IgD-negative memory B cell (primary cell): ENCODE measurements around the gene STMN3. TPM values are rescaled to one million over a fixed set of nuclear protein-coding genes. Genes with fewer than 3 reads are reported as not detected.

Experiments
- H3K27ac Mint-ChIP-seq, 3 donors: one replicate each; pipeline ENCODE4 v1.8.0; 2020 to 2022; ENCODE audit warnings: mild to moderate bottlenecking in 3 of 3, mixed read lengths in 3 of 3, moderate library complexity in 1 of 3
- H3K27me3 Mint-ChIP-seq: one replicate; pipeline ENCODE4 v1.8.0; 2021; ENCODE audit warnings: mixed read lengths
- H3K36me3 Mint-ChIP-seq: one replicate; pipeline ENCODE4 v1.8.0; 2020; ENCODE audit warnings: mild to moderate bottlenecking, mixed read lengths
- H3K4me1 Mint-ChIP-seq, 3 donors: one replicate each; pipeline ENCODE4 v1.8.0; 2020 to 2022; ENCODE audit warnings: mixed read lengths in 3 of 3, mild to moderate bottlenecking in 1 of 3
- H3K4me3 Mint-ChIP-seq, 4 donors: one replicate each; pipeline ENCODE4 v1.8.0; 2020 to 2022; ENCODE audit warnings: mild to moderate bottlenecking in 4 of 4, mixed read lengths in 4 of 4, moderate library complexity in 3 of 4
- H3K9me3 Mint-ChIP-seq, 3 donors: one replicate each; pipeline ENCODE4 v1.8.0; 2020 to 2021; ENCODE audit warnings: mixed read lengths in 3 of 3, mild to moderate bottlenecking in 1 of 3
- polyA plus RNA-seq: library from polyadenylated mRNA; unstranded; fragments of 300-500 nt; fragmentation: Illumina TruSeq; gene quantifications from one replicate; pipeline ENCODE4 v1.2.3, GENCODE V29; 2021

Gene STMN3
- 2.7 TPM for polyA plus RNA-seq

DNA sequence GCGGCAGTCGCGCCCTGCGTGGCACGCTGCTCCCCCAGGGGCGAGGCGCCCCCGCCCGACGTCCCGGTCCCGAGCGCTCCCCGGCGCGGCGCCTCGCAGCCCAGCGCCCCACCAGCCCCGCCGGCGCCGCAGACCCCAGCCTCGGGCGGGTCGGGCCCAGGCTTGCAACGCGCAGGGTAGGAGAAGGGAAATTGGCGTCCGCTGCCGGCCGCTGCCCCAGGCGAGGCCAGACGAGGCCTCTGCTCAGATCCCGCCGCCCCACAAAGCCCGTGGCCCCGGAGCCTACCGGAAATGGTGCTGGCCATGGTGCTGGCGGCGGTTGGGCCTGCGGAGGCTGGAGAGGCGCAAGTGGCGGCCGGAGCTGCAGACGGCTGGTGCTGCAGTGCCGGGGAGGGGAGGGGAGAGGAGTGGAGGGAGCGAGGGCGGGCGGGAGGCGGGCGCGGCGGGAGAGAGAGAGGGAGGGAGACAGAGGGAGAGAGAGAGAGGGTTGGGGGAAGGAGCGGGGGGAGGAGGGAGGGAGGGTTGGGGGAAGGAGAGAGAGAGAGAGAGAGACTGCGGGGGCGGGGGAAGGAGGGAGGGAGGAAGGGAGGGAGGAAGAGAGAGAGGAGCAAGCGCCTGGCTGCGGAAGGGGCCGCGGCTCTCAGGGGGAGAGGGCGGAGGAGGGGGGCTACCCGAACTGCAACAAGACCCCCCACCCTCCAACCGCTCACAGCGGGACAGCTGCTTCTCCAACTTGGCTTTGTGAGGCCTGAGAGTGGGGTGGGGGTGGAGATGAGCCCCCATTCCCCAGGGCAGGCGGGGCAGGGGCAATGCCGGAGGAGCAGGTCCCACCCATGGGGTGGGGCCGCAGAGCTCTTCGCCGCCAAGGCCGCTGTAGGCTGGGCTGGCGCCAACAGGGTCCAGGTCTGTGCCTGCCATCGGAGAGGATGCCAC, at the start of gene STMN3:
STMN3 (minus strand) TSS at position 384 of the 933 bp plus-strand sequence; CDS start at position 305, 79 bp downstream.
- H3K27me3 Mint-ChIP-seq = peaks cover 3% of the 10 kb centered on the region
- H3K27ac Mint-ChIP-seq = peak within 1 kb of the TSS in 1 of 3 donors; percentile 73
- H3K36me3 Mint-ChIP-seq = no peaks in the 10 kb centered on the region
- H3K9me3 Mint-ChIP-seq = no peaks in the 10 kb centered on the region
- peaks cover 4 to 9% (median 8%) of the 10 kb centered on the region in 3 donors for H3K4me1 Mint-ChIP-seq
- peak within 1 kb of the TSS; percentile 51 to 59 (median 54) for H3K4me3 Mint-ChIP-seq

DNA sequence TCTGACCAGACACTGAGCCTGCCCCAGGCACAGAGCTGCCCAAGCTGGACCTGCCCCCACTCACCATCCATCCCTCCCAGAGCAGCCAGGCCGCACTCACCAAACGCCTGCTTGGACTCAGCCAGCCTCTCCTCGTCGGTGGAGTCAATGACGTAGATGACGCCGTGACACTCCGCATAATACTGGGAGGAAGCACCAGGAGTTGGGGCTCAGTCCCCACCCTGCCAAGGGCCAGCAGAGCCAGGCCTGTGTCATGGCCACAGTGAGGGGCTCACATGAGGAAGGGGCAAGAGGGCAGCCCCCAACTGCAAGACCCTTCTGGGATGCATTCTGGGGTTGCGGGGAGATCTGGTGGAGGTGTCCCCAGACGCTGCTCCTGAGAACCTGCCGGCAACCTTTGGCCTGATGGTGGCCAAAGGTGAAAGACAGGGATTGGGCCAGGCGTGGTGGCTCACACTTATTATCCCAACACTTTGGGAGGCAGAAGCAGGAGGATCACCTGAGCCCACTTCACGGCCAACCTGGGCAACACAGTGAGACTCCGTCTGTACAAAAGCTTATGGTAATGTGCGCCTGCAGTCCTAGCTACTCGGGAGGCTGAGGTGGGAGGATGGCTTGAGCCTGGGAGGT, 48.9 kb upstream of the STMN3 start:
- H3K36me3 Mint-ChIP-seq = no peaks in the 10 kb centered on the region
- H3K4me1 Mint-ChIP-seq = peaks cover 4 to 12% (median 9%) of the 10 kb centered on the region in 3 donors
- H3K4me3 Mint-ChIP-seq = no peak overlapping the region
- no peaks in the 10 kb centered on the region for H3K9me3 Mint-ChIP-seq
- no peaks in the 10 kb centered on the region for H3K27me3 Mint-ChIP-seq
- no peak overlapping the region for H3K27ac Mint-ChIP-seq

DNA sequence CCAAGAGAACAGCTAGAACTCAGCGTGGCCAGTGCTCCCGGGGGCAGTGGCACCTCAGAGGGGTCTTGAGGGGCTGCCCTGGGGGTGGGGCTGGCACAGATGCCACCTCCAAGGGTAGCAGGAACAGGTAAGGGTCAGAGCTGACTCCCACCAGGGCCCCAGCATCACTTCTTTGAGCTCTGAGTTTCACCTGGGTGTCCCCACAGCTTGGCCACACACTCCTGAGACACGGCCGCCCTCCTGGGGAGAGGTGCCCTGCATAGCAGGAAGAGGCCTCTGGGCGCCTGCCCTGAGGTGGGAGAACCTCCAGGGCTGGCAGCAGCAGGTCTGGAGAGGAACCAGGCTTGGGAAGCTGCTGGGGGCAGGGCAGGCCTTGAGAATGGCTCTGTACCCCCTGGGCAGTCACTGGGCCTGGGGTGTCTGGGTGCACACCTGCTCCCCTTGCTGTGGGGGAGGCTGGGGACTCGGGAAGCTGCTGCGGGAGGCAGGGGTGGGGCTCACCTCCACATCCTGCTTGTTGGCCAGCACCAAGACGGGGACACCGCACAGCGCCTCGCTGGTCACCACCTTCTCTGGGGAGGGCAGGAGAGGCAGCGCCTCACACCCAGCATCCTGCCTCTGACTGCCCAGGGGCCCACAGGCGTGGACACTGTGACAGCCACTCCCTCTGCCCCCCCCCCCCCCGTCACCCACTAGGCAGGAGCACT, 48.3 kb upstream of the STMN3 start:
- Mint-ChIP-seq H3K36me3 (no peaks in the 10 kb centered on the region), H3K4me3 (peak overlapping the region in 1 of 4 donors; percentile 5), H3K4me1 (peaks cover under 1 to 8% (median 2%) of the 10 kb centered on the region in 3 donors), H3K27me3 (no peaks in the 10 kb centered on the region), H3K9me3 (no peaks in the 10 kb centered on the region), H3K27ac (no peak overlapping the region)

DNA sequence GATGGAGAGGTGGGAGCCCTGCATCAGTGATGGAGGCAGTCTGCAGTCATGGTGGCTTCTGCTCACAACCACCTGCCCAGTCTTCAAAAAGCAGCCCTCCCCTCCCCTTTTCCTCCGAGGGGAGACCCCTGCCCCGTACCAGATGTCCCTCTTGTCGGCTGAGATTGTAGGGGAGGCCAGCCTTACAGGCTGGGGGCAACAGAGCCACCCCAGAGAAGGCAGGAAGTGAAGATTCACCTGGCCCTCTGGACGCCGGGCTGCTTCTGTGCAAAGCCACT, 47.8 kb upstream of the STMN3 start:
- Mint-ChIP-seq H3K27ac (no peak overlapping the region), H3K36me3 (no peaks in the 10 kb centered on the region), H3K4me1 (peaks cover 0 to 5% (median 0%) of the 10 kb centered on the region in 3 donors), H3K9me3 (no peaks in the 10 kb centered on the region), H3K27me3 (no peaks in the 10 kb centered on the region), H3K4me3 (no peak overlapping the region)

DNA sequence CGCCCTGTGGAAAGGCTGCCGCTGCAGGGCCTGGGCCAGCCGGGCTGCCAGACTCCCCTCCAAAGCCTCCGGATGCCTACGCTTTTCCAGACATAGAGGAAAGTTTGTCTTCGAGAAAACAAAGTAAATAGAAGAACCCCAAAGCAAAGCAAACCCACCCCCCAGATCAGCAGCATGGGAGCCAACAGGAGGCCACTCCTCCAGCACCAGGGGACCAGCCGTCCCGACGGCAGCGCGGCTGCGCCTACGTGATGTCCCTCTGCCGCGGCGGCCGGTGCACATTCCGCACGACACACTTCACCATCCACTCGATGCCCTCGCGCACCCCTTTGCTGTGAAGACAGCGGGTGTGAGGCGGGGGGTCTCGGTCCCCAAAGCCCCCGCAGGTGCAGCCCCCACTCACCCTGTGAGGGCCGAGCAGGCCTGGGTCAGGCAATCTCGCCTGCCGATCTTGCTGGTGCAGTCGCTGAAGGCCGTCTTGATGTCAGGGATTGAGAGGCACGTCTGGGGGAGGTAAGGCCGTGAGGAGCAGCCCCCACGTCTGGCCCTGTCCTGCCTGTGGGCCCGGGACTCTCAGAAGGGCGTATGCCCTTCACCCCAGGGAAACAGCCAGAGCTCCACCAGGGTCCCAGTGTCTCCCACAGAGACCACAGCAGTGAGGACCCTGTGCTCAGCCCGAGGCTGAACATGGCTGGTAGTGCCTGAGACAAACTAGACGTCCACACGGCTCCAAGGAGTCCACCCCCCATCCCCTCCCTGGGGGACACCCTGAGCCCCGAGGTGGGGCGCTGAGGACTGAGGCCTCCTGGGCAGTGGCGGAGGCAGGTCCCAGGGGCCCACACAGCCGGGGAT, 47.2 kb upstream of the STMN3 start:
- H3K9me3 Mint-ChIP-seq = no peaks in the 10 kb centered on the region
- H3K4me1 Mint-ChIP-seq = peaks cover 0 to 2% (median 0%) of the 10 kb centered on the region in 3 donors
- no peaks in the 10 kb centered on the region for H3K27me3 Mint-ChIP-seq
- no peak overlapping the region for H3K4me3 Mint-ChIP-seq
- no peaks in the 10 kb centered on the region for H3K36me3 Mint-ChIP-seq
- peak overlapping the region in 1 of 3 donors; percentile 56 for H3K27ac Mint-ChIP-seq

DNA sequence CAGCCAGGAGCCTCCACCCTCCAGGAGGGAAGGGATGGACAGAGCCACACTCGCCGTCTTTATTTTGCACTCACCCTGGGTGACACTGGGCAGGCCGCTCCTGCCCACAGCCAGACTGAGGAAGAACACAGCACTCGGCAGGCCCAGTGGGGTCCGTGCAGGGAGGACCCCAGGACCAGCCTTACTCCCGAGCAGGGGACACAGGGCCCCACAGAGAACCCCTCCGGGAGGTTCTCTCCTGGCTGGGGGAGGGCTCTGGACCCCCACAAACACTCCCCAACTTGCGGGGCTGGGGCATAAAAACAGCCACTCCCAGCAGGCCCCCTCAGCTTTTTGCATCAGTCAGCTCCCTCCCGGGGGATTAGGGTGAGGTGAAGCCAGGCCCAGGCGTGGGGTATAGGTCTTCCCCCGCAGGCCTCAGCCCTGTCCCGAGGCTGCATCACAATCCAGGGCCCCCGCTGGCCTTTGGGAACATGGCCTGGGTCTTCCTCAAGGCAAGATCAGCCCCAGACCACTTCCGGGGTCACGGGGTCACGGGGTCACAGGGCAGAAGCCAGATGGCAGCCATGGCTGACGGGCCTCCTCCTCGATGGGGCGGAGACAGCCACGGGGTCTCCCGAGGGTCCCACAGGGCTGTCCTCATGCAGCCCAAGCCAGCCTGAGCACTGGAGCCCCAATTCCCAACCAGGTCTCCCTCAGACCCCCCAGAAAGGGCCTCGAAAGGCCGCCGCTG, 46.4 kb upstream of the STMN3 start:
- Mint-ChIP-seq H3K9me3 (no peaks in the 10 kb centered on the region), H3K27ac (peak overlapping the region in 1 of 3 donors; percentile 53), H3K4me3 (no peak overlapping the region), H3K36me3 (no peaks in the 10 kb centered on the region), H3K27me3 (no peaks in the 10 kb centered on the region), H3K4me1 (peaks cover 0 to 2% (median 0%) of the 10 kb centered on the region in 3 donors)

DNA sequence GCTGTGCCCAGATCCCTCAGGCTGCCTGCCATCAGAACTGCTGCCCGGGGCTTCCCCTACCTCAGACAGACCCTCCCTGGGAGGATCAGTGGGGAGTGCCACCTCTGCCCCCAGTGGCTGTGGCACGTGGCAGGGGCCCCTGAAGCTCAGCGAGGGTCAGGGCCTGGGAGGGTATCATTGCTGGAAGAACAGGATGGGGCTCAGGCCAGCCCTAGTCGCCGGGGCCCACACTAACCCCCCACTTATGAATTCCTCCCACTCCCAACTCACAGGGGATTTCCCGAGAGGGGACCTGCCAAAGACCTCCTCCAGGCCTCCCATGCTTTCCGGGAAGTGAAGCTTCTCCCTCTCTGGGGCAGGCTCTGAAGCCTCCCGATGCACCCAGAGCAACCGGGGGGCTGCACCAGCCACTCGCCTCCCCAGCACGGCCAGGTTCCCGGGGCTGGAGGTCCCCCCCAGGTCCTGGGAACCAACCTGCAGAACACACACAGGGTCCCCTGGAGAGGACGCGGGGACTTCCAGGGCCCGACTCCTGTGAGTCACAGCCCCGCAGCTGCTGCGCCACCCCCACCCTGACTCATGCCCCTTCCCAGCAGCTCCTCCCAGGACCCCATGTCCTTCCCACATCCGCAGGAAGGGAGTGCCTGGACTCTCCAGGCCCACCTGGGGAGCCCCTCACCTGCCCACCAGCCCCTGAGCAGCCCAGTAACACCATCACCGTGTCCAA, 45.7 kb upstream of the STMN3 start:
- Mint-ChIP-seq H3K27me3 (no peaks in the 10 kb centered on the region), H3K9me3 (no peaks in the 10 kb centered on the region), H3K4me1 (peaks cover 0 to 2% (median 0%) of the 10 kb centered on the region in 3 donors), H3K36me3 (no peaks in the 10 kb centered on the region), H3K4me3 (no peak overlapping the region), H3K27ac (peak overlapping the region in 1 of 3 donors; percentile 53)

DNA sequence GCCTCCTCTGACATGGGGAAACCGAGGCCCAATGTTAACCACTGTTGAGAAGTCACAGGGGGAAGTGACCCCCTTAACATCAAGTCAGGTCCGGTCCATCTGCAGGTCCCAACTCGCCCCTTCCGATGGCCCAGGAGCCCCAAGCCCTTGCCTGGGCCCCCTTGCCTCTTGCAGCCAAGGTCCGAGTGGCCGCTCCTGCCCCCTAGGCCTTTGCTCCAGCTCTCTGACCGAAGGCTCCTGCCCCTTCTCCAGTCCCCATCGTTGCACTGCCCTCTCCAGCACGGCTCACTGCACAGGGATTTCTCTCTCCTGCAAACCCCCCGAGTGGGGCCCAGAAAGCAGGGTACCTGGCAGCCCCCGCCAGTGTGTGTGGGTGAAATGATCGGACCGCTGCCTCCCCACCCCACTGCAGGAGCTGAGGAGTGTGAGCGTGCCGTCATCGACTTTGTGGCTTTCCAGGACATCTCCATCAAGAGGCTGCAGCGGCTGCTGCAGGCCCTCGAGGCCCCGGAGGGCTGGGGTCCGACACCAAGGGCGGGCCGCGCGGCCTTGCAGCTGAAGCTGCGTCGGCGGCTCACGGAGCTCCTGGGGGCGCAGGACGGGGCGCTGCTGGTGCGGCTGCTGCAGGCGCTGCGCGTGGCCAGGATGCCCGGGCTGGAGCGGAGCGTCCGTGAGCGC, 44.8 kb upstream of the STMN3 start:
- H3K4me1 Mint-ChIP-seq = peaks cover 0 to 2% (median 0%) of the 10 kb centered on the region in 3 donors
- peak overlapping the region in 1 of 3 donors; percentile 63 for H3K27ac Mint-ChIP-seq
- H3K9me3 Mint-ChIP-seq = no peaks in the 10 kb centered on the region
- no peak overlapping the region for H3K4me3 Mint-ChIP-seq
- H3K27me3 Mint-ChIP-seq = no peaks in the 10 kb centered on the region
- H3K36me3 Mint-ChIP-seq = no peaks in the 10 kb centered on the region

DNA sequence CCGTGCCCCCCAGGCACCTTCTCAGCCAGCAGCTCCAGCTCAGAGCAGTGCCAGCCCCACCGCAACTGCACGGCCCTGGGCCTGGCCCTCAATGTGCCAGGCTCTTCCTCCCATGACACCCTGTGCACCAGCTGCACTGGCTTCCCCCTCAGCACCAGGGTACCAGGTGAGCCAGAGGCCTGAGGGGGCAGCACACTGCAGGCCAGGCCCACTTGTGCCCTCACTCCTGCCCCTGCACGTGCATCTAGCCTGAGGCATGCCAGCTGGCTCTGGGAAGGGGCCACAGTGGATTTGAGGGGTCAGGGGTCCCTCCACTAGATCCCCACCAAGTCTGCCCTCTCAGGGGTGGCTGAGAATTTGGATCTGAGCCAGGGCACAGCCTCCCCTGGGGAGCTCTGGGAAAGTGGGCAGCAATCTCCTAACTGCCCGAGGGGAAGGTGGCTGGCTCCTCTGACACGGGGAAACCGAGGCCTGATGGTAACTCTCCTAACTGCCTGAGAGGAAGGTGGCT, 44.2 kb upstream of the STMN3 start:
- Mint-ChIP-seq H3K4me1 (peaks cover 0 to 2% (median 0%) of the 10 kb centered on the region in 3 donors), H3K4me3 (peak overlapping the region in 1 of 4 donors; percentile 74), H3K27ac (no peak overlapping the region), H3K36me3 (no peaks in the 10 kb centered on the region), H3K27me3 (no peaks in the 10 kb centered on the region), H3K9me3 (no peaks in the 10 kb centered on the region)

DNA sequence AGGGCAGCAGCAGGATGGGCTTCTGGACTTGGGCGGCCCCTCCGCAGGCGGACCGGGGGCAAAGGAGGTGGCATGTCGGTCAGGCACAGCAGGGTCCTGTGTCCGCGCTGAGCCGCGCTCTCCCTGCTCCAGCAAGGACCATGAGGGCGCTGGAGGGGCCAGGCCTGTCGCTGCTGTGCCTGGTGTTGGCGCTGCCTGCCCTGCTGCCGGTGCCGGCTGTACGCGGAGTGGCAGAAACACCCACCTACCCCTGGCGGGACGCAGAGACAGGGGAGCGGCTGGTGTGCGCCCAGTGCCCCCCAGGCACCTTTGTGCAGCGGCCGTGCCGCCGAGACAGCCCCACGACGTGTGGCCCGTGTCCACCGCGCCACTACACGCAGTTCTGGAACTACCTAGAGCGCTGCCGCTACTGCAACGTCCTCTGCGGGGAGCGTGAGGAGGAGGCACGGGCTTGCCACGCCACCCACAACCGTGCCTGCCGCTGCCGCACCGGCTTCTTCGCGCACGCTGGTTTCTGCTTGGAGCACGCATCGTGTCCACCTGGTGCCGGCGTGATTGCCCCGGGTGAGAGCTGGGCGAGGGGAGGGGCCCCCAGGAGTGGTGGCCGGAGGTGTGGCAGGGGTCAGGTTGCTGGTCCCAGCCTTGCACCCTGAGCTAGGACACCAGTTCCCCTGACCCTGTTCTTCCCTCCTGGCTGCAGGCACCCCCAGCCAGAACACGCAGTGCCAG, 43.6 kb upstream of the STMN3 start, which contains the start of gene TNFRSF6B:
TNFRSF6B (plus strand) TSS at position 25 of the 729 bp plus-strand sequence; CDS start at position 141, 116 bp downstream.
- Mint-ChIP-seq H3K9me3 (no peaks in the 10 kb centered on the region), H3K4me1 (peaks cover 0 to 2% (median 0%) of the 10 kb centered on the region in 3 donors), H3K4me3 (peak within 1 kb of the TSS in 1 of 4 donors; percentile 74), H3K27me3 (no peaks in the 10 kb centered on the region), H3K27ac (no peak within 1 kb of the TSS), H3K36me3 (no peaks in the 10 kb centered on the region)

DNA sequence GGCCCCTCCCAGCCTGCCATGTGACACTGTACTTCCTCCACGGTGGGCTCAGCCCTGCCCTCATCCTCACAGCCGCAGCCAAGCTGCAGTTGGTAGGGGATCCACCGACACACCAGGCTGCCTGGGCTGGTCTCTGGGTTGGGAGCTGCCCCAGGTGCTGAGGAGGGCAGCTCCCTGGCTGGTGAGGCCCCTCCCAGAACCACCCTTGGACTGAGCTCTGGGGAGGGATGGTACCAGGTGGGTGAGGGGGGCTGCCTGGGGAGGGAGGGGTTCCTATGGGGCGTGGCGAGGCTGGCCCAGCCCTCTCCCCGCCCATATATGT, 43.0 kb upstream of the STMN3 start:
- Mint-ChIP-seq H3K27me3 (no peaks in the 10 kb centered on the region), H3K36me3 (no peaks in the 10 kb centered on the region), H3K9me3 (no peaks in the 10 kb centered on the region), H3K27ac (no peak overlapping the region), H3K4me1 (peaks cover 0 to 4% (median 0%) of the 10 kb centered on the region in 3 donors), H3K4me3 (no peak overlapping the region)
